Activated naive CD8-positive, alpha-beta T cell treated with anti-CD3 and anti-CD28 coated beads, Interleukin-2, amount 50 U/mL, for 16 hours (primary cell): ENCODE data around the gene PDCD11.
"Not testable (repeated sequence)": the region's sequence is repeated elsewhere in the genome, so short reads cannot be mapped to it uniquely, and the experiment has no call there.

Source experiments
- DNase-seq: peaks from one replicate; pipeline ENCODE4 v3.0.0-alpha.2; 2020; ENCODE audit warnings: low read depth, low spot score

The PDCD11 gene

GRCh38 chr10:103396067-103396788 is at the start of gene PDCD11, which contains the start of gene ATP5MK:
Gene PDCD11, plus strand, starts transcription at chr10:103396626. Its CDS starts 1,801 bp downstream, at chr10:103398427.
Gene ATP5MK, minus strand, starts transcription at chr10:103396475. Its CDS starts 4,018 bp downstream, at chr10:103392457.
- peak; percentile 92 for DNase-seq

DNA sequence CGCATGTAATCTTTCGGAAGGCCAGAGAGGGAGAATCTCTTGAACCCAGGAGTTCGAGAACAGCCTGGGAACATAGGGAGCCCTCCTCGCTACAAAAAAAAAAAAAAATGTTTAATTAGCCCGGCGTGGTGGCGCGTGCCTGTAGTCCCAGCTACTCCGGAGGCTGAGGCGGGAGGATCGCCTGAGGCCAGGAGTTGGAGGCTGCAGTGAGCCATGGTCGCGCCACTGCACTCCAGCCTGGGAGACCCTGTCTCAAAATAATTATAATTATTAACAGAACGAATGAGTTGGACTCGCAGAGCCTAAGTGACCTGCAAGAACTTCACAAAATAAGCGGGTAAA is 46.3 kb upstream of the PDCD11 start:
- no peak for DNase-seq

- DNase-seq = peak; percentile 12
Observed at GRCh38 chr10:103350517-103351260, 45.7 kb upstream of the PDCD11 start, which contains the start of gene PCGF6. Gene PCGF6, minus strand, starts transcription at chr10:103351140. Its CDS starts 74 bp downstream, at chr10:103351066.

DNA sequence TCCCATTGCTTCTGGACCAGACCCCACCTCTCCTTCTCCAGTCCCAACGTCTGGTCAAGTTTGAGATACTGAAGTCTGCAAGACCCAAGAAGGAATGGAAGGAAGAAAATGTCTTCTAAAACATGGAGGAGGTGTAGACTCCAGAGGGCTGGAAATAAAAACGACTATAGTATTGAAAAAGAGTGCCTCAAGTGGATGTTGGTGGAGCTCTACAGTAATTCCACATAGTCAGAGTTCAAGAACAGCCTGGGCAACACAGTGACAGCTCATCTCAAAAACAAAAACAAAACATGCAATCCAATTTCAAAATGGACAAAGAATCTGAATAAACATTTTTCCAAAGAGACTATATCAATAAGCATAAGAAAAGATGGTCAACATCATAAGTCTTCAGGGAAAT is 43.1 kb upstream of the PDCD11 start:
- DNase-seq = no peak

DNA sequence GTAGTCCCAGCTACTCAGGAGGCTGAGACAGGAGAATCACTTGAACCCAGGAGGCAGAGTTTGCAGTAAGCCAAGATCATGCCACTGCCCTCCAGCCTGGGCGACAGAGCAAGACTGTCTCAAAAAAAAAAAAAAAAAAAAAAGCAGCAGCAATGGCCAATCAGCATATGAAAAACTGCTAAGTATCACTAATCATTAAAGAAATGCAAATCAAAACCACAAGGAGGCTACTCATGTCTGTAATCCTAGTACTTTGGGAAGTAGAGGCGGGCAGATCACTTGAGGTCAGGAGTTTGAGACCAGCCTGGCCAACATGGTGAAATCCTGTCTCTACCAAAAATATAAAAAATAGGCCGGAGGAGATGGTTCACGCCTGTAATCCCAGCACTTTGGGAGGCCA is 41.9 kb upstream of the PDCD11 start:
- not testable (repeated sequence) for DNase-seq

DNA sequence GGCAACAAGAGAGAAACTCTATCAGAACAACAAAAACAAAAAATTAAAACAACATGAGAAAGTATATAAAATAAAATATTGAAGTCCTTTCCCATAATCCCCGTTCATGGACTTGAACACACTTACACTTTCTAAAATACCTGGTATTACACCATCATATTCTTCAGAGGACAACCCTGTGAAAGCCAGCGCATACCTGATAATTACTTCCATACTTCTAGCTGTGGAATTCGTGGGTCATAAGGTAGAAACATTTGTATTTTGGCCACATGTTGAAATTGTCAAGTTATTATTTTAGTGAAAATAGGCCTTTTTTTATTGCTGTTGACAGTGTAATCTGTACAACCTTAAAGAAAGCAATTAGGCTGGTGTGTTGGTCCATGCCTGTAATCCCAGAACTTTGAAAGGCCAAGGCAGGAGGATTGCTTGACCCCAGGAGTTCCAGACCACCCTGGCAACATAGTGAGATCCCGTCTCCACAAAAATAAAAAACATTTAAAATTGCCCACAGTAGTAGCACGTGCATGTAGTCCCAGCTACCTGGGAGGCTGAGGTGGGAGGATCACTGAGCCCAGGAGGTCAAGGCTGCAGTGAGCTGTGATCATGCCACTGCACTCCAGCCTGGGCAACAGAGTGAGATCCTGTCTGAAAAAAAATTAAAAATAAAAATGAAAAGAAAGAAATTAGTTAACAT is 40.4 kb upstream of the PDCD11 start:
- no peak for DNase-seq

- not testable (repeated sequence) for DNase-seq
Observed at GRCh38 chr10:103359493-103359892, 36.9 kb upstream of the PDCD11 start.

DNA sequence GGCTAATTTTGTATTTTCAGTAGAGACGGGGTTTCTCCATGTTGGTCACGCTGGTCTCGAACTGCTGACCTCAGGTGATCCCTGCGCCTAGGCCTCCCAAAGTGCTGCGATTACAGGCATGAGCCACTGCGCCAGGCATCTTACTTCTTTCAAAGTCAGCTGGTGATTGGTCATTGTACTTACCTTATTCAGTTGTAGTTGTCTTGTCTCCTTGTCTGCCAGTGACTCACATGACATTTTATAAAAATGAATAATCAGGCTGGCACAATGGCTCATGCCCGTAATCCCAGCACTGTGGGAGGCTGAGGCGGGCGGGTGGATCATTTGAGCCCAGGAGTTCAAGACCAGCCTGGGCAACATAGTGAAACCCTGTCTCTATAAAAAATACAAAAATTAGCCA is 35.6 kb upstream of the PDCD11 start:
- DNase-seq = not testable (repeated sequence)

DNA sequence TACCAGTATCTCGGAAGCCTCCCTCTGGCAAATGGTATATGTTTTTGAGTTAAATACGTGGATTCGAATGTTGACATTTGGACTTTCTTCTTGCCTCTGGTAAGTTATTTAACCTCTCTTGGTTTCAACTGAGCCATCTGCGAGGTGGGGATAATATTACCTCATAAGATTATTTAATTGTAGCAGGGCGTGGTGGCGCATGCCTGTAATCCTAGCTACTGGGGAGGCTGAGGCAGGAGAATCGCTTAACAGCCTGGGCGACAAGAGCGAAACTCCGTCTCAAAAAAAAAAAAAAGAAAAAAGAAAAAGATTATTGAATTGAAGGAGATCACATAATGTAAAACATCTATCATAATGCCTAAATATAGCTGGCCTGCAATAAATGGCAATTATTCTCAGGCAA is 29.0 kb upstream of the PDCD11 start:
- no peak for DNase-seq

GRCh38 chr10:103367782-103368518 is 28.5 kb upstream of the PDCD11 start, which contains the start of gene TAF5:
Gene TAF5, plus strand, starts transcription at chr10:103367976. Its CDS starts 14 bp downstream, at chr10:103367990.
- peak; percentile 74 for DNase-seq

DNA sequence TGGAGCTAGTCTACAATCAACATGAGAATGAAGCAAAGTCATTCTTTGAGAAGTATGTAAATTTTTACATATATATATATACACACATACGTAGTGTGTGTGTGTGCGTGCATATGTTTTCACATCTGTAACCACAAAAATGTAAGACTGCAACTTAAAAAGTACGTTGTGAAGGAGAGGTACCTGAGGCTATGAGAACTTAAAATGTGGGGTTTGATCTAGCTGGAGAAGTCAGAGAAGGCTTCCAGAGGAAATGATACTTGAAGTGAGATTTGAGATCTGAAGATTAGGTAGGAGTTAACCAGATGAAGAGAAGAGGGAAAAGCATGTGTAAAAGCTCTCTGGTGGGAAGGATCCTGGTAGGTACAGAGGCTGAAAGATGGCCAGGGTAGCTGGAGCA is 22.9 kb upstream of the PDCD11 start:
- DNase-seq = no peak

- DNase-seq = no peak
Observed at GRCh38 chr10:103374263-103374662, 22.2 kb upstream of the PDCD11 start.

DNA sequence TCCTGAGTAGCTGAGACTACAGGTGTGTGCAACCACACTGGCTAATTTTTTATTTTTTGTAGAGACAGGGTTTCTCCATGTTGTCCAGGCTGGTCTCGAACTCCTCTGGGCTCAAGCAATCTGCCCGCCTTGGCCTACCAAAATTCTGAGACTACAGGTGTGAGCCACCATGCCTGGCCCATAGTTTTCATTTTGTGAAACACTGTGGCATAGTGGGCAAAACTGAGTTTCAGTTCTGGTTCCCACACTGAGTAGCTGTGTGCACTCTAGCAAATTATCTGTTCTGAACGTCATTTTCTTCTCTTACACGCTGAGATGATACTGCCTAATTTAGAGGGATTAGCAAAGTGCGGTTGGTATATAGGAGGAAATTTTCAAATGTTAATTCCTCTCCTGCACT is 13.7 kb upstream of the PDCD11 start:
- no peak for DNase-seq

GRCh38 chr10:103394180-103394579 is 2.2 kb upstream of the PDCD11 start:
- no peak for DNase-seq

DNA sequence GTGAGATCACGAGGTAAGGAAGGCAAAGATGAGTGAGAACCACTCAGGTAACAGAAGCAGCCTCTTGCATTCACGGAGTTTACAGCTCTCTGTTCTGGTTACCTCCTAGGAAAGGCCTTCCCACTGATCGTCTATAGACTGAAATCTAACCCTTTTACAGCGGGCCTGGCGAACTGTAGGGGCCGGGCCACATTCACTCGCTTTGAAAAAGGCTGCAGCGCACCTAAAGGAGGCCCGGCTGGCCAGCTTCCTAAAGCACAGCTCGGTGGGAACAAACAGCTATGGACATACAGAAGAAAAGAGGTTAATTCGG is 716 bp upstream of the PDCD11 start:
- DNase-seq = no peak

- DNase-seq = no peak
Observed at GRCh38 chr10:103396789-103397087, 312 bp downstream of the PDCD11 start.

DNA sequence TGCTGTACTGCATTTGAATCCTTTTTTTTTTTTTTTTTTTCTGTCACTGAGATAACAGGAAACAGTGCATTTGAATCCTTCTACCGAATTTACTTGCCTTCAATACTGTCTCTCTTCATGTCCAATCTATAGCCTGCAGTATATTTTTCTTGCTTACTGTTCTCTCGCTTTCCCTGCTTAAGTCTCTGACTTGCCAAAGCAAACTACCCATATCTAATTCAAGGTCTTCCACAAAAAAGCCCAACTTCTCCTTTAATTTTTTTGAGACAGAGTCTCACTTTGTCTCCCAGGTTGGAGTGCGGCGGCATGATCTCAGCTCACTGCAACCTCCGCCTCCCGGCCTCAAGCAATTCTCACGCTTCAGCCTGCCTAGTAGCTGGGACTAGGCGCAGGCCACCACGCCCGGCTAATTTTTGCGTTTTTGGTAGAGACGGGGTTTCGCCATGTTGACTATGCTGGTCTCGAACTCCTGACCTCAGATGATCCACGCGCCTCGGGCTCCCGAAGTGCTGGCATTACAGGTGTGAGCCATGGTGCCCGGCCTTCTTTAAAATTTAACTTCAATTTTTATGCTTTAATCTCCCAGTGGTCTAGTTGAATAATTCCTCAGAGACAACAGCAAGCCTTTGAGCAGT is 882 bp downstream of the PDCD11 start:
- no peak for DNase-seq

GRCh38 chr10:103413564-103413963 is 17.1 kb downstream of the PDCD11 start:
- no peak for DNase-seq

- no peak for DNase-seq
Observed at GRCh38 chr10:103415581-103415980, 19.2 kb downstream of the PDCD11 start.

DNA sequence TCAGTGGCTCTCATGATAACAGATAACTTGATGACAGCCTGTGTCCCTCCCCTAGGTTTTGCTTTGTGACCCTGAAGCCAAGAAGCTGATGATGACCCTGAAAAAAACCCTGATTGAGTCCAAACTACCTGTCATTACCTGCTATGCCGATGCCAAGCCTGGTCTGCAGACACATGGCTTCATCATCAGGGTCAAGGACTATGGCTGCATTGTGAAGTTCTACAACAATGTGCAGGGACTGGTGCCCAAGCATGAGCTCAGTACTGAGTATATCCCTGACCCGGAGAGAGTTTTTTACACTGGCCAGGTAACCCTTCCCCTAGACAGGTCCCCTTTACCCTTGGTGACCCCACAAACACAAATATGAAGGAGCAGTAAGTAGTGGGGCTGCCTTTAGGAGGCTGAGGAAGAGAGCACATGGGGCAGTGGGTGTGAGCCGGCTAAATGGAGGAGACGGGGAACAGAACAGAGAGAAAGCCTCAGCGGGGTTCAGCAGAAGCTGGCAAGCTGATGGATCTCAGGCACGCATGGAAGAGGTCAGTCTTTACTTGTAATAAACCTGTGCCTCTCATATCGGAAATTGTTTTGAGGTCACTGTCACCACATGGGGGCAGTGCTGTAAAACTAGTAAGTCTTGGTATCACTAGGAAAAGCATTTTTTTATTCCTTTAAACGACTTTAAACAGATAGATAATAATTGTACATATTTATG is 20.2 kb downstream of the PDCD11 start:
- no peak for DNase-seq

DNA sequence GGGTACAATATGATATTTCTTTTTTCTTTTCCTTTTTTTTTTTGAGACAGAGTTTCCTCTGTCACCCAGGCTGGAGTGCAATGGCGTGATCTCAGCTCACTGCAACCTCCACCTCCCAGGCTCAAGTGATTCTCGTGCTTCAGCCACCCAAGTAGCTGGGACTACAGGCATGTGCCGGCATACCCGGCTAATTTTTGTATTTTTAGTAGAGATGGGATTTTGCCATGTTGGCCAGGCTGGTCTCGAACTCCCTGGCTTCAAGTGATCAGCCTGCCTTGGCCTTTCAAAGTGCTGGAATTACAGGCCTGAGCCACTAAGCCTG is 20.7 kb downstream of the PDCD11 start:
- not testable (repeated sequence) for DNase-seq
